HCT116 (cell line): ENCODE measurements around the gene SCFD2. TPM values are rescaled to one million over a fixed set of nuclear protein-coding genes. Genes with fewer than 3 reads are reported as not detected.

ENCODE experiments used
- ATAC-seq: fragments of 200-7000 bp; cut with Tn5 transposase; 2 replicates; pipeline ENCODE4 v1.9.1; 2020; ENCODE audit warnings: mild to moderate bottlenecking, moderate library complexity
- BruUV-seq: library from RNA; stranded (reverse); fragments of 400-500 nt; replicated peaks from 2 replicates; lab custom pipeline; 2021; lab: Mats Ljungman, UMichigan
- CTCF ChIA-PET: fragments of 300-600 bp; sonication (Branson Sonifier 250); formaldehyde crosslinking; loops from one replicate; lab custom pipeline; 2021; ENCODE audit warnings: antibody characterized with exemption; lab: Charles Lee
- POLR2A ChIA-PET: fragments of 300-600, 350-600 bp; sonication (Branson Sonifier 250); formaldehyde crosslinking; loops from one replicate; lab custom pipeline; 2021; ENCODE audit warnings: antibody characterized with exemption; lab: Charles Lee
- RAD21 ChIA-PET, 2 experiments: fragments of 300-600 bp; sonication (Branson Sonifier 250); formaldehyde crosslinking; loops; one replicate each; lab custom pipeline; 2023; ENCODE audit warnings: low total read pairs in 2 of 2; ENCODE audit not compliant: uncharacterized antibody in 2 of 2, unreplicated experiment in 2 of 2, low non-redundant PET in 1 of 2; lab: Charles Lee
- DNase-seq: peaks from one replicate; pipeline ENCODE4 v3.0.0-alpha.2; 2010; ENCODE audit warnings: low read depth, low spot score
- H2AFZ ChIP-seq: fragments of 200-600 bp; shearing (Covaris generic), sonication (generic); 2 replicates; pipeline ENCODE4 v1.6.1; 2017; ENCODE audit warnings: low read depth, mixed run types, mixed read lengths, antibody characterized with exemption, low read length; ENCODE audit not compliant: poor library complexity, severe bottlenecking
- H3K27ac ChIP-seq: 2 replicates; pipeline ENCODE4 v1.5.1; 2012; ENCODE audit warnings: low read depth, low read length
- H3K27me3 ChIP-seq: fragments of 200-600 bp; sonication (generic); 2 replicates; pipeline ENCODE4 v1.6.1; 2016; ENCODE audit warnings: mixed run types, low read length, mixed read lengths; ENCODE audit not compliant: insufficient read depth
- H3K36me3 ChIP-seq, 2 experiments: fragments of 200-500 bp in 1 of 2; fragments of 200-600 bp in 1 of 2; sonication (Bioruptor generic) in 1 of 2; sonication (generic) in 1 of 2; 2 replicates each; pipeline versions ENCODE4 v1.5.1 to v1.6.1; 2014 to 2016; ENCODE audit warnings: low read length in 2 of 2, inconsistent platforms in 1 of 2, mixed read lengths in 1 of 2, mixed run types in 1 of 2; ENCODE audit not compliant: insufficient read depth in 2 of 2, control insufficient read depth in 1 of 2
- H3K4me1 ChIP-seq, 2 experiments: fragments of 200-600 bp in 1 of 2; sonication (generic) in 1 of 2; 2 replicates each; pipeline versions ENCODE4 v1.5.1 to v1.6.1; 2012 to 2017; ENCODE audit warnings: low read length in 2 of 2, inconsistent platforms in 1 of 2, mild to moderate bottlenecking in 1 of 2, mixed read lengths in 1 of 2, mixed run types in 1 of 2, moderate library complexity in 1 of 2; ENCODE audit not compliant: insufficient read depth in 2 of 2, control insufficient read depth in 1 of 2
- H3K4me2 ChIP-seq: fragments of 200-600 bp; sonication (generic); 2 replicates; pipeline ENCODE4 v1.6.1; 2017; ENCODE audit warnings: mixed run types, low read length, mixed read lengths
- H3K4me3 ChIP-seq, 2 experiments: fragments of 200-600 bp in 1 of 2; sonication (generic) in 1 of 2; replicated peaks in 1 of 2; 2 replicates each; pipeline ENCODE4 v1.5.1; 2011 to 2016; ENCODE audit warnings: low read length in 2 of 2, control low read depth in 1 of 2, low read depth in 1 of 2, mild to moderate bottlenecking in 1 of 2, mixed read lengths in 1 of 2, mixed run types in 1 of 2
- H3K79me2 ChIP-seq: fragments of 200-600 bp; sonication (generic); 2 replicates; pipeline ENCODE4 v1.6.1; 2017; ENCODE audit warnings: mild to moderate bottlenecking, mixed run types, low read length, moderate library complexity, mixed read lengths; ENCODE audit not compliant: insufficient read depth
- H3K9ac ChIP-seq: fragments of 200-600 bp; sonication (generic); 2 replicates; pipeline ENCODE4 v1.6.1; 2016; ENCODE audit warnings: low read length, mixed read lengths
- H3K9me2 ChIP-seq: fragments of 200-600 bp; sonication (generic), shearing (Covaris generic); 2 replicates; pipeline ENCODE4 v1.6.1; 2017; ENCODE audit warnings: mixed run types, mild to moderate bottlenecking, moderate library complexity; ENCODE audit not compliant: insufficient read depth
- H3K9me3 ChIP-seq, 2 experiments: fragments of 200-500 bp in 1 of 2; fragments of 200-600 bp in 1 of 2; sonication (Bioruptor generic) in 1 of 2; sonication (generic) in 1 of 2; 2 replicates each; pipeline ENCODE4 v1.6.1; 2014 to 2017; ENCODE audit warnings: low read length in 2 of 2, mixed read lengths in 2 of 2, inconsistent platforms in 1 of 2, low read depth in 1 of 2, mild to moderate bottlenecking in 1 of 2, mixed run types in 1 of 2, moderate library complexity in 1 of 2; ENCODE audit not compliant: control insufficient read depth in 1 of 2, insufficient read depth in 1 of 2
- H4K20me1 ChIP-seq: fragments of 200-600 bp; sonication (generic), shearing (Covaris generic); 2 replicates; pipeline ENCODE4 v1.6.1; 2017; ENCODE audit warnings: mixed run types, mild to moderate bottlenecking, moderate library complexity; ENCODE audit not compliant: insufficient read depth
- EZH2 ChIP-seq: fragments of 200-600 bp; sonication (generic); IDR thresholded peaks from 2 replicates; pipeline ENCODE4 v1.6.1; 2017; ENCODE audit warnings: antibody characterized with exemption, mixed run types
- POLR2A ChIP-seq: IDR thresholded peaks from 2 replicates; pipeline ENCODE4 v1.7.0; 2011; ENCODE audit warnings: borderline replicate concordance; ENCODE audit not compliant: insufficient read depth, insufficient read length; ENCODE audit errors: extremely low read depth
- RAD21 ChIP-seq: IDR thresholded peaks from 2 replicates; pipeline ENCODE4 v1.6.1; 2012; ENCODE audit warnings: low read depth, mild to moderate bottlenecking
- REST ChIP-seq: IDR thresholded peaks from 2 replicates; pipeline ENCODE4 v1.6.1; 2012; ENCODE audit warnings: low read depth
- SP1 ChIP-seq: IDR thresholded peaks from 2 replicates; pipeline ENCODE4 v1.6.1; 2012; ENCODE audit warnings: low read depth
- SRF ChIP-seq: IDR thresholded peaks from 2 replicates; pipeline ENCODE4 v1.6.1; 2012; ENCODE audit warnings: low read depth
- YY1 ChIP-seq: IDR thresholded peaks from 2 replicates; pipeline ENCODE4 v1.6.1; 2011; ENCODE audit warnings: low read length, low read depth, moderate library complexity, mild to moderate bottlenecking; ENCODE audit not compliant: insufficient replicate concordance; ENCODE audit errors: extremely low read depth
- ZFX ChIP-seq: fragments of 450-650 bp; IDR thresholded peaks from 2 replicates; pipeline ENCODE4 v1.6.1; 2017
- ZNF274 ChIP-seq: fragments of 200-500 bp; sonication (Bioruptor generic); IDR thresholded peaks from 2 replicates; pipeline ENCODE4 v1.6.1; 2014; ENCODE audit warnings: mild to moderate bottlenecking, low read depth, low read length, inconsistent platforms
- intact Hi-C: fragments of 100-400 bp; cut with micrococcal nuclease; formaldehyde crosslinking; loops from 2 replicates; pipeline ENCODE4 v1.10.0; 2022
- total RNA-seq: library from RNA; stranded (reverse); gene quantifications from one replicate; pipeline ENCODE4 v1.2.1, GENCODE V29; 2021; ENCODE audit not compliant: unreplicated experiment

SCFD2 gene
- total RNA-seq, 1 experiment from 2014 or later, result 13.6 TPM

GRCh38 chr4:52848254-52848653 is 517.6 kb downstream of the SCFD2 start:
- DNase-seq (no peak), ATAC-seq (no peak)
- no peaks in the 10 kb centered on the region for H3K9me2 ChIP-seq
- H3K9me3 ChIP-seq, result no peaks in the 10 kb centered on the region
- H3K27me3 ChIP-seq, result no peaks in the 10 kb centered on the region
- CTCF ChIA-PET, result no interaction called here
- H3K27ac ChIP-seq, result no peak overlapping the region
- TF ChIP-seq ZFX (no peak), ZNF274 (no peak), POLR2A (no peak), SP1 (no peak), REST (no peak)
- no peaks in the 10 kb centered on the region for H3K4me1 ChIP-seq
- POLR2A ChIA-PET, result no interaction called here
- no peak overlapping the region for H3K4me3 ChIP-seq
- no TSS peak for BruUV-seq
- intact Hi-C loops, result no loop called here
- H4K20me1 ChIP-seq, result no peaks in the 10 kb centered on the region
- no peak overlapping the region for H2AFZ ChIP-seq
- no peaks in the 10 kb centered on the region for H3K36me3 ChIP-seq
- no peak overlapping the region for H3K9ac ChIP-seq
- RAD21 ChIA-PET, result no interaction called here
- H3K4me2 ChIP-seq, result no peak overlapping the region
- H3K79me2 ChIP-seq, result no peaks in the 10 kb centered on the region

GRCh38 chr4:52846502-52846901 is 519.4 kb downstream of the SCFD2 start:
- H3K4me1 ChIP-seq, result no peaks in the 10 kb centered on the region
- DNase-seq (no peak), ATAC-seq (no peak)
- H2AFZ ChIP-seq, result no peak overlapping the region
- H3K27ac ChIP-seq, result no peak overlapping the region
- no peak overlapping the region for H3K4me3 ChIP-seq
- no peaks in the 10 kb centered on the region for H4K20me1 ChIP-seq
- POLR2A ChIA-PET, result no interaction called here
- no peaks in the 10 kb centered on the region for H3K9me2 ChIP-seq
- no peak overlapping the region for H3K4me2 ChIP-seq
- H3K79me2 ChIP-seq, result no peaks in the 10 kb centered on the region
- H3K9me3 ChIP-seq, result no peaks in the 10 kb centered on the region
- no peak overlapping the region for H3K9ac ChIP-seq
- intact Hi-C loops, result no loop called here
- no peaks in the 10 kb centered on the region for H3K27me3 ChIP-seq
- RAD21 ChIA-PET, result no interaction called here
- no peak for TF ChIP-seq REST
- TF ChIP-seq POLR2A, result no peak
- TF ChIP-seq YY1, result no peak
- no peak for TF ChIP-seq ZNF274
- no peak for TF ChIP-seq SP1
- no peak for TF ChIP-seq EZH2
- no peak for TF ChIP-seq RAD21
- TF ChIP-seq SRF, result no peak
- CTCF ChIA-PET, result no interaction called here
- no TSS peak for BruUV-seq
- no peaks in the 10 kb centered on the region for H3K36me3 ChIP-seq
